IMR-90 (cell line): ENCODE data around the gene IL19.

Experiments used
- BHLHE40 ChIP-seq: fragments of 150-350 bp; IDR thresholded peaks from 2 replicates; pipeline ENCODE4 v1.6.1; 2016; ENCODE audit warnings: mild to moderate bottlenecking, low read depth, low read length
- CEBPB ChIP-seq: IDR thresholded peaks from 2 replicates; pipeline ENCODE4 v1.6.1; 2012; ENCODE audit warnings: low read depth, low read length, improper control_type of control experiment
- CTCF ChIP-seq: conservative IDR thresholded peaks from 2 replicates; pipeline ENCODE4 v1.5.1; 2012; ENCODE audit warnings: mild to moderate bottlenecking, low read depth, low read length, improper control_type of control experiment
- FOS ChIP-seq: fragments of 150-350 bp; IDR thresholded peaks from 2 replicates; pipeline ENCODE4 v1.6.1; 2016; ENCODE audit warnings: low read depth, low read length
- MAZ ChIP-seq: IDR thresholded peaks from 2 replicates; pipeline ENCODE4 v1.6.1; 2012; ENCODE audit warnings: low read depth, mild to moderate bottlenecking, low read length, improper control_type of control experiment, moderate library complexity, borderline replicate concordance
- NFE2L2 ChIP-seq: fragments of 150-350 bp; IDR thresholded peaks from 2 replicates; pipeline ENCODE4 v1.6.1; 2016; ENCODE audit warnings: low read depth, mild to moderate bottlenecking, low read length
- POLR2A ChIP-seq: IDR thresholded peaks from 2 replicates; pipeline ENCODE4 v1.6.1; 2012; ENCODE audit warnings: mild to moderate bottlenecking, low read depth, low read length
- RFX5 ChIP-seq: IDR thresholded peaks from 2 replicates; pipeline ENCODE4 v1.8.0; 2012; ENCODE audit warnings: low read depth, mild to moderate bottlenecking, low read length, moderate library complexity

DNA sequence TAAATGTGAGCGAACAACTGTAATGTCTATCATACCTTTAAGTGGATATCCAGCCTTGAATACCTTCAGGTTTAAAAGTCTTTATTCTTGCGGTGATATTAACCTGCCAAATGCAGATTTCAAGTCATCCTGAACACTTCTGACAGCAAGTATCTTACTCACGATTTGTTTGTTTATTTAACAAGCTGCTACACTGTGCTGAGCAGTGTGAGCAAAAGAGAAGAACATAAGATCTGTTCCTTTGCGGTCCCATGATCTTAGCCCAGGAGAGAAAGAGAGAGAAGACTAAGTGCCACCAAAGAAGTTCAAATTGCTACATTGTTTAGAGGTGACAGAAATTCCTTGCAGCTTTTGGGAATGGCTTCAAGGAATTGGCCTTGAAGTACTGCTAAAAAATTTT is 117.1 kb downstream of the IL19 start:
- TF ChIP-seq RFX5 (no peak), FOS (0 out of 2 replicates have a peak, but pooled peaks have one; percentile 4), POLR2A (no peak), CTCF (no peak), NFE2L2 (no peak), CEBPB (no peak), MAZ (no peak), BHLHE40 (peak; percentile 53; the same call in 1 of the 2 replicates)
